Brain microvascular endothelial cell (primary cell): ENCODE results near the gene SF3A1.
A peak's percentile ranks its signal among the peaks of the same experiment; 100 is the strongest.

Experiments used
- DNase-seq: peaks from one replicate; pipeline ENCODE4 v3.0.0-alpha.2; 2020
- H3K27ac ChIP-seq: fragments of 250-450 bp; sonication (Bioruptor Pico); 2 replicates; pipeline ENCODE4 v1.5.1; 2020; ENCODE audit warnings: mild to moderate bottlenecking, moderate library complexity
- H3K27me3 ChIP-seq: fragments of 250-450 bp; sonication (Bioruptor Pico); replicated peaks from 2 replicates; pipeline ENCODE4 v1.5.1; 2020; ENCODE audit warnings: mild to moderate bottlenecking
- H3K36me3 ChIP-seq: fragments of 250-450 bp; sonication (Bioruptor Pico); replicated peaks from 2 replicates; pipeline ENCODE4 v1.5.1; 2020; ENCODE audit warnings: mild to moderate bottlenecking
- H3K4me3 ChIP-seq: 2 replicates; pipeline ENCODE4 v1.5.1; 2011; ENCODE audit warnings: low read depth, mild to moderate bottlenecking, control low read depth, low read length, moderate library complexity
- CTCF ChIP-seq: IDR thresholded peaks from 2 replicates; pipeline ENCODE4 v1.5.1; 2011; ENCODE audit warnings: low read depth, mild to moderate bottlenecking, moderate library complexity, low read length, control low read depth, inconsistent platforms; ENCODE audit errors: missing control alignments
- in situ Hi-C: cut with HindIII; loops from 2 replicates; pipeline ENCODE4 v1.10.0; 2017; ENCODE audit warnings: low sequenced_read_pairs, low pct_ligation_motif_present

SF3A1 gene

DNA sequence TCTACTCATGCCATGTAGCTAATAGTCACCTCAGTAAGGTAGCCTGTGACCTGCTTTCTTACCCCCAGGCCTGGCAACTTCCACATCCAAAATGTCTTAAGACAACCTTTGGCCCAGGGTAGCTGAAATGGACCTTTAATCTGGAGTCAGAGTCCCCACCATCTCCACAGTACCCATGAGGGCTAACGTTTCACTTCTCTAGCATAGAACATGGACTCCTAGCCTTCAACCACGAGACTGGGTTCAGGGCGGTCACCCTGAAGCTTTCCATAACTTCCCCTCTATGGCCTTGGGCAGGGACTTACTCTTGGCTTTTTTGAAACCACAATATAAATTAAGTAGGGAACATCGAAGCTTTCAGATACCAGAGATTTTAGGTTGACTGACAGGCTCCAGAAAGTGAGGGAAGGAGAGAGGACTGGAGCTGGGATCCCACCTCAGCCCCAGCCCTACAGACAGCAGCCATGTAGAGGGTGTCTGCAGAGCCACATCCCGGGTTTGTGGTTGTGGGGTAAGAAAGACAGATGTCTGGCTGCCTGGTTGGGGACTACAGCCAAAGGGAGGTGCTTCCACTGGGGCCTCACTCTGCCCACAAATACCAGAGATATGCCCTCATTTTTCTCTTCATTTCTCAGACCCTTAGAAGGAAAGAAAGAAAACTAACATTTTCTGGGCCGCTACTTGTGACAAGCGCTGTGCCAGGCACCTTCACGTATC lies 32.5 kb downstream of the SF3A1 start:
- Histone ChIP-seq H3K27me3 (no peaks in the 10 kb centered on the region), H3K27ac (no peak overlapping the region), H3K4me3 (peak overlapping the region; percentile 79), H3K36me3 (peaks cover 10% of the 10 kb centered on the region)
- TF ChIP-seq CTCF, result no peak
- no peak for DNase-seq
- in situ Hi-C loops, result no loop called here

GRCh38 chr22:30323246-30323645 lies 33.4 kb downstream of the SF3A1 start:
- in situ Hi-C loops, result no loop called here
- DNase-seq, result no peak
- H3K27ac ChIP-seq, result no peak overlapping the region
- H3K27me3 ChIP-seq, result no peaks in the 10 kb centered on the region
- no peak overlapping the region for H3K4me3 ChIP-seq
- H3K36me3 ChIP-seq, result peaks cover 10% of the 10 kb centered on the region
- no peak for TF ChIP-seq CTCF

DNA sequence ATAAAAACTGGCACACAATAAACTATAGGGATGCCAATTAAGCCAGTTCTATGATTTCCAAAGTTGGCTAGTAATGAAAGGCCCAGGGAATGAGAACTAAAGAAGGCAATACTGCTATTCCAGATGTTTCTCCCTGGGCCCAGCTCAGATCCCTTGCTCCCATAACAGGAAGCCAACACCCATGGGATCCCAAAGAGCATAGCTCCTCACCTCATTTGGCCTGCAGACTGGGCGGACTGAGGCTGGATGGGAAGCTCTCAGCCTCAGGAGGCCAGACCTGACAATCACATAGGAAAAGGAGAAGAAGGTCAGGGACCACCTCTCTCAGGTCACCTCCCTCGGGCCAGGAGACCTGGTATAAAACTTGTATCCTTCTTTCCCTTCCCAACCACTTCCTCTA lies 35.2 kb downstream of the SF3A1 start:
- Histone ChIP-seq H3K27me3 (no peaks in the 10 kb centered on the region), H3K27ac (no peak overlapping the region), H3K4me3 (no peak overlapping the region), H3K36me3 (peaks cover 10% of the 10 kb centered on the region)
- TF ChIP-seq CTCF, result no peak
- in situ Hi-C loops, result no loop called here
- DNase-seq, result no peak

- no peaks in the 10 kb centered on the region for H3K27me3 ChIP-seq
- H3K4me3 ChIP-seq, result no peak overlapping the region
- in situ Hi-C loops, result no loop called here
- no peak for DNase-seq
- peaks cover 10% of the 10 kb centered on the region for H3K36me3 ChIP-seq
- TF ChIP-seq CTCF, result no peak
- H3K27ac ChIP-seq, result no peak overlapping the region
Measured at GRCh38 chr22:30320021-30320556, 36.6 kb downstream of the SF3A1 start.

- TF ChIP-seq CTCF, result no peak
- no peak overlapping the region for H3K4me3 ChIP-seq
- in situ Hi-C loops, result no loop called here
- H3K36me3 ChIP-seq, result peaks cover 10% of the 10 kb centered on the region
- no peaks in the 10 kb centered on the region for H3K27me3 ChIP-seq
- no peak overlapping the region for H3K27ac ChIP-seq
- DNase-seq, result no peak
Measured at GRCh38 chr22:30318799-30319419, 37.8 kb downstream of the SF3A1 start.

GRCh38 chr22:30317778-30318177 lies 38.9 kb downstream of the SF3A1 start:
- no peaks in the 10 kb centered on the region for H3K27me3 ChIP-seq
- peaks cover 10% of the 10 kb centered on the region for H3K36me3 ChIP-seq
- in situ Hi-C loops, result no loop called here
- no peak overlapping the region for H3K27ac ChIP-seq
- TF ChIP-seq CTCF, result no peak
- no peak overlapping the region for H3K4me3 ChIP-seq
- DNase-seq, result no peak
